ENCODE data around the gene SH3BGR.

- TF ChIP-seq, protein P1, sequence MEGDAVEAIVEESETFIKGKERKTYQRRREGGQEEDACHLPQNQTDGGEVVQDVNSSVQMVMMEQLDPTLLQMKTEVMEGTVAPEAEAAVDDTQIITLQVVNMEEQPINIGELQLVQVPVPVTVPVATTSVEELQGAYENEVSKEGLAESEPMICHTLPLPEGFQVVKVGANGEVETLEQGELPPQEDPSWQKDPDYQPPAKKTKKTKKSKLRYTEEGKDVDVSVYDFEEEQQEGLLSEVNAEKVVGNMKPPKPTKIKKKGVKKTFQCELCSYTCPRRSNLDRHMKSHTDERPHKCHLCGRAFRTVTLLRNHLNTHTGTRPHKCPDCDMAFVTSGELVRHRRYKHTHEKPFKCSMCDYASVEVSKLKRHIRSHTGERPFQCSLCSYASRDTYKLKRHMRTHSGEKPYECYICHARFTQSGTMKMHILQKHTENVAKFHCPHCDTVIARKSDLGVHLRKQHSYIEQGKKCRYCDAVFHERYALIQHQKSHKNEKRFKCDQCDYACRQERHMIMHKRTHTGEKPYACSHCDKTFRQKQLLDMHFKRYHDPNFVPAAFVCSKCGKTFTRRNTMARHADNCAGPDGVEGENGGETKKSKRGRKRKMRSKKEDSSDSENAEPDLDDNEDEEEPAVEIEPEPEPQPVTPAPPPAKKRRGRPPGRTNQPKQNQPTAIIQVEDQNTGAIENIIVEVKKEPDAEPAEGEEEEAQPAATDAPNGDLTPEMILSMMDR (IDR thresholded peaks at IDR 0.05; ENCODE audit: extremely low read depth in 1 of 2, insufficient read depth in 1 of 2, low read depth in 1 of 2, low read length in 2 of 2), result no peak
- TF ChIP-seq, protein P2, sequence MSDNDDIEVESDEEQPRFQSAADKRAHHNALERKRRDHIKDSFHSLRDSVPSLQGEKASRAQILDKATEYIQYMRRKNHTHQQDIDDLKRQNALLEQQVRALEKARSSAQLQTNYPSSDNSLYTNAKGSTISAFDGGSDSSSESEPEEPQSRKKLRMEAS (IDR thresholded peaks at IDR 0.05; ENCODE audit: insufficient read depth, insufficient read length), result no peak
- no peak for TF ChIP-seq EZH2 (IDR thresholded peaks at IDR 0.05; ENCODE audit: borderline replicate concordance, low read depth, low read length, severe bottlenecking)
- TF ChIP-seq MYC (IDR thresholded peaks at IDR 0.05; ENCODE audit: low read depth, low read length), result no peak
These were observed 73.4 kb downstream of the SH3BGR start for GRCh38 chr21:39525129-39525528.

Data from endothelial cell of umbilical vein (primary cell).